DMS153 treated with DMSO at 0.1 percent for 48 hours (cell line): ENCODE data around the gene SLC25A48.
"Not testable (repeated sequence)": the region's sequence is repeated elsewhere in the genome, so short reads cannot be mapped to it uniquely, and the experiment has no call there.

Experiments used
- DNase-seq: peaks from one replicate; lab custom pipeline; 2025; ENCODE audit not compliant: unreplicated experiment; lab: John Stamatoyannopoulos, UW

Gene SLC25A48

GRCh38 chr5:135829681-135830383, 4.6 kb upstream of the SLC25A48 start:
- DNase-seq = peak; percentile 29

- no peak for DNase-seq
Observed at GRCh38 chr5:135830384-135830700, 4.1 kb upstream of the SLC25A48 start.

GRCh38 chr5:135830876-135831275, 3.6 kb upstream of the SLC25A48 start:
- no peak for DNase-seq

- no peak for DNase-seq
Observed at GRCh38 chr5:135831439-135831838, 3.0 kb upstream of the SLC25A48 start.

GRCh38 chr5:135831851-135832555, 2.5 kb upstream of the SLC25A48 start:
- no peak for DNase-seq

- no peak for DNase-seq
Observed at GRCh38 chr5:135832941-135833920, 1.2 kb upstream of the SLC25A48 start.

GRCh38 chr5:135833961-135834638, 363 bp upstream of the SLC25A48 start:
- peak; percentile 10 for DNase-seq

- no peak for DNase-seq
Observed at GRCh38 chr5:135835766-135836165, 1.3 kb downstream of the SLC25A48 start.

GRCh38 chr5:135838395-135838794, 3.9 kb downstream of the SLC25A48 start:
- not testable (repeated sequence) for DNase-seq

GRCh38 chr5:135839566-135839965, 5.1 kb downstream of the SLC25A48 start:
- DNase-seq = no peak

GRCh38 chr5:135840959-135841358, 6.5 kb downstream of the SLC25A48 start:
- DNase-seq = no peak

- no peak for DNase-seq
Observed at GRCh38 chr5:135842737-135843136, 8.3 kb downstream of the SLC25A48 start.

- no peak for DNase-seq
Observed at GRCh38 chr5:135843571-135844337, 9.3 kb downstream of the SLC25A48 start.

- no peak for DNase-seq
Observed at GRCh38 chr5:135846311-135846710, 11.8 kb downstream of the SLC25A48 start.

- DNase-seq = no peak
Observed at GRCh38 chr5:135847976-135848375, 13.5 kb downstream of the SLC25A48 start.

- no peak for DNase-seq
Observed at GRCh38 chr5:135850231-135850630, 15.8 kb downstream of the SLC25A48 start.

- no peak for DNase-seq
Observed at GRCh38 chr5:135850671-135851070, 16.2 kb downstream of the SLC25A48 start.

GRCh38 chr5:135851186-135851914, 16.9 kb downstream of the SLC25A48 start:
- DNase-seq = no peak
